HG03159 (cell line): ENCODE results near the gene CCDC88A.
"Not testable (repeated sequence)": the region's sequence is repeated elsewhere in the genome, so short reads cannot be mapped to it uniquely, and the experiment has no call there.

Source experiments
- ATAC-seq: cut with Tn5 transposase; IDR thresholded peaks from one replicate; pipeline ENCODE4 v1.9.1; 2021; ENCODE audit warnings: mild to moderate bottlenecking, moderate library complexity; ENCODE audit not compliant: unreplicated experiment

The CCDC88A gene

GRCh38 chr2:55391155-55391554 is 28.5 kb downstream of the CCDC88A start:
- no peak for ATAC-seq

- not testable (repeated sequence) for ATAC-seq
These were observed 34.1 kb downstream of the CCDC88A start for GRCh38 chr2:55385516-55385915.

- no peak for ATAC-seq
These were observed 34.9 kb downstream of the CCDC88A start for GRCh38 chr2:55384786-55385185.

- ATAC-seq, result no peak
These were observed 48.3 kb downstream of the CCDC88A start for GRCh38 chr2:55371376-55371775.

GRCh38 chr2:55370208-55370607 is 49.4 kb downstream of the CCDC88A start:
- no peak for ATAC-seq

GRCh38 chr2:55365303-55365702 is 54.4 kb downstream of the CCDC88A start:
- ATAC-seq, result no peak

- no peak for ATAC-seq
These were observed 55.2 kb downstream of the CCDC88A start for GRCh38 chr2:55364189-55365055.

GRCh38 chr2:55363636-55364035 is 56.0 kb downstream of the CCDC88A start:
- ATAC-seq, result no peak

GRCh38 chr2:55361465-55362189 is 58.0 kb downstream of the CCDC88A start:
- ATAC-seq, result no peak

GRCh38 chr2:55358451-55358850 is 61.2 kb downstream of the CCDC88A start:
- no peak for ATAC-seq

GRCh38 chr2:55357927-55358326 is 61.7 kb downstream of the CCDC88A start:
- ATAC-seq, result no peak

- no peak for ATAC-seq
These were observed 62.5 kb downstream of the CCDC88A start for GRCh38 chr2:55357164-55357563.

- not testable (repeated sequence) for ATAC-seq
These were observed 63.5 kb downstream of the CCDC88A start for GRCh38 chr2:55356136-55356535.

- ATAC-seq, result no peak
These were observed 64.2 kb downstream of the CCDC88A start for GRCh38 chr2:55355451-55355850.

GRCh38 chr2:55351672-55352071 is 68.0 kb downstream of the CCDC88A start:
- no peak for ATAC-seq

GRCh38 chr2:55345064-55345463 is 74.6 kb downstream of the CCDC88A start:
- no peak for ATAC-seq

GRCh38 chr2:55338268-55338667 is 81.4 kb downstream of the CCDC88A start:
- ATAC-seq, result no peak

GRCh38 chr2:55334728-55335127 is 84.9 kb downstream of the CCDC88A start:
- ATAC-seq, result no peak

- no peak for ATAC-seq
These were observed 88.9 kb downstream of the CCDC88A start for GRCh38 chr2:55330541-55331297.

GRCh38 chr2:55327470-55328230 is 92.0 kb downstream of the CCDC88A start:
- no peak for ATAC-seq

- no peak for ATAC-seq
These were observed 104.7 kb downstream of the CCDC88A start for GRCh38 chr2:55314985-55315384.
